Karpas-422 (cell line): ENCODE data around the gene USP17L30. TPM values are rescaled to one million over a fixed set of nuclear protein-coding genes. Genes with fewer than 3 reads are reported as not detected.
"Not testable (repeated sequence)": the region's sequence is repeated elsewhere in the genome, so short reads cannot be mapped to it uniquely, and the experiment has no call there.

Experiments
- DNase-seq: peaks from one replicate; pipeline ENCODE4 v3.0.0-alpha.2; 2015
- H2AFZ ChIP-seq: fragments of 200-600 bp; sonication (generic); 2 replicates; pipeline ENCODE4 v1.6.1; 2014; ENCODE audit warnings: antibody characterized with exemption, low read length, mixed read lengths
- H3K27ac ChIP-seq: fragments of 200-600 bp; sonication (generic); 2 replicates; pipeline ENCODE4 v1.5.1; 2014; ENCODE audit warnings: mild to moderate bottlenecking, low read length, moderate library complexity
- H3K27me3 ChIP-seq: fragments of 200-600 bp; sonication (generic); 2 replicates; pipeline ENCODE4 v1.6.1; 2014; ENCODE audit warnings: low read length, mixed read lengths
- H3K36me3 ChIP-seq: fragments of 200-600 bp; sonication (generic); 2 replicates; pipeline ENCODE4 v1.6.1; 2014; ENCODE audit warnings: low read length, mixed read lengths; ENCODE audit not compliant: insufficient read depth
- H3K4me1 ChIP-seq: fragments of 200-600 bp; sonication (generic); 2 replicates; pipeline ENCODE4 v1.6.1; 2014; ENCODE audit warnings: mild to moderate bottlenecking, low read length, mixed read lengths
- H3K4me2 ChIP-seq: fragments of 200-600 bp; sonication (generic); 2 replicates; pipeline ENCODE4 v1.6.1; 2014; ENCODE audit warnings: low read length, low read depth, mild to moderate bottlenecking; ENCODE audit not compliant: poor library complexity, severe bottlenecking
- H3K4me3 ChIP-seq: fragments of 200-600 bp; sonication (generic); 2 replicates; pipeline ENCODE4 v1.5.1; 2014; ENCODE audit warnings: mild to moderate bottlenecking, antibody characterized with exemption, low read length, mixed read lengths
- H3K79me2 ChIP-seq: fragments of 200-600 bp; sonication (generic); 2 replicates; pipeline ENCODE4 v1.6.1; 2014; ENCODE audit warnings: mild to moderate bottlenecking, low read length, mixed read lengths
- H3K9ac ChIP-seq: fragments of 200-600 bp; sonication (generic); 2 replicates; pipeline ENCODE4 v1.6.0; 2014; ENCODE audit warnings: low read length
- H3K9me2 ChIP-seq: fragments of 200-600 bp; sonication (generic), shearing (Covaris generic); replicated peaks from 2 replicates; pipeline ENCODE4 v1.6.0; 2014; ENCODE audit warnings: mild to moderate bottlenecking, low read length, moderate library complexity; ENCODE audit not compliant: insufficient read depth
- H3K9me3 ChIP-seq: fragments of 300-700, 200-600 bp; sonication (generic); 2 replicates; pipeline ENCODE4 v1.6.1; 2014; ENCODE audit warnings: low read length, mixed read lengths
- H4K20me1 ChIP-seq: fragments of 200-600 bp; sonication (generic); 2 replicates; pipeline ENCODE4 v1.6.1; 2014; ENCODE audit warnings: mild to moderate bottlenecking, antibody characterized with exemption, low read length, low read depth; ENCODE audit not compliant: insufficient read depth
- total RNA-seq: library from RNA; depleted of rRNA; stranded (reverse); fragments of >200 nt; shearing (Covaris generic); gene quantifications from 2 replicates; pipeline ENCODE4 v1.2.3, GENCODE V29; 2014; ENCODE audit warnings: low replicate concordance; rRNA removed

Gene USP17L30, protein sequence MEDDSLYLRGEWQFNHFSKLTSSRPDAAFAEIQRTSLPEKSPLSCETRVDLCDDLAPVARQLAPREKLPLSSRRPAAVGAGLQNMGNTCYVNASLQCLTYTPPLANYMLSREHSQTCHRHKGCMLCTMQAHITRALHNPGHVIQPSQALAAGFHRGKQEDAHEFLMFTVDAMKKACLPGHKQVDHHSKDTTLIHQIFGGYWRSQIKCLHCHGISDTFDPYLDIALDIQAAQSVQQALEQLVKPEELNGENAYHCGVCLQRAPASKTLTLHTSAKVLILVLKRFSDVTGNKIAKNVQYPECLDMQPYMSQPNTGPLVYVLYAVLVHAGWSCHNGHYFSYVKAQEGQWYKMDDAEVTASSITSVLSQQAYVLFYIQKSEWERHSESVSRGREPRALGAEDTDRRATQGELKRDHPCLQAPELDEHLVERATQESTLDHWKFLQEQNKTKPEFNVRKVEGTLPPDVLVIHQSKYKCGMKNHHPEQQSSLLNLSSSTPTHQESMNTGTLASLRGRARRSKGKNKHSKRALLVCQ
- total RNA-seq = not detected in 2 replicates

GRCh38 chr4:9362829-9363228 is at the start of gene USP17L30:
Gene USP17L30, plus strand, starts transcription at chr4:9363129. Its CDS starts 0 bp downstream, at chr4:9363129.
- H2AFZ ChIP-seq, H3K79me2 ChIP-seq, H3K9me3 ChIP-seq, H3K27ac ChIP-seq, DNase-seq, H3K36me3 ChIP-seq, H3K4me2 ChIP-seq, H4K20me1 ChIP-seq, H3K4me1 ChIP-seq, H3K9ac ChIP-seq, H3K4me3 ChIP-seq, H3K27me3 ChIP-seq, H3K9me2 ChIP-seq: not testable (repeated sequence)

DNA sequence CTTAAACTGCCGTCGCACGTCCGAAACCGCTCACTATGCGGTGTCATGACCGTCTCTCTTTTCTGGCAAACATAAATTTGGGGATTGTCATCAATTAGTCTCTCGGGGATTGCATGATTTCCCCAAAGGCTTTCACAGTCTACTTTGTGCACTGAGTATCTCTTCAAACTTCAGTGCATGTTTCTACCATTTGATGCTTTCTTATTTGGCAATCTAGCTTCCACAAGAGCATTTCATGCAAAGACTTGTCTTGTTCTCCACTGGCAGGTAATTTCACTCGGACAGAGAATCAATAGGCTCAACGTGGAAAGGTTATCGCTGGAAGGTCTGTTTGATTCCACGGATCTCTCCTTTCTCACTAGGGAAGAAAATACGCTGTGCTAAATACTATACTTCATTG is 38.7 kb upstream of the USP17L30 start:
- H3K79me2 ChIP-seq, H3K4me3 ChIP-seq, H3K4me1 ChIP-seq, H3K9me2 ChIP-seq, H3K27ac ChIP-seq, DNase-seq, H4K20me1 ChIP-seq, H3K4me2 ChIP-seq, H2AFZ ChIP-seq, H3K27me3 ChIP-seq, H3K36me3 ChIP-seq, H3K9ac ChIP-seq, H3K9me3 ChIP-seq: not testable (repeated sequence)

- not testable (repeated sequence) for H3K4me2 ChIP-seq, H3K27ac ChIP-seq, H3K36me3 ChIP-seq, H3K4me1 ChIP-seq, H3K4me3 ChIP-seq, H3K9me2 ChIP-seq, DNase-seq, H3K27me3 ChIP-seq, H2AFZ ChIP-seq, H4K20me1 ChIP-seq, H3K79me2 ChIP-seq, H3K9me3 ChIP-seq, H3K9ac ChIP-seq
Observed at GRCh38 chr4:9324865-9325264, 38.1 kb upstream of the USP17L30 start, which contains the start of gene USP17L24. Gene USP17L24, plus strand, starts transcription at chr4:9325165. Its CDS starts 0 bp downstream, at chr4:9325165.

- H3K9me2 ChIP-seq, H4K20me1 ChIP-seq, H3K36me3 ChIP-seq, H3K27ac ChIP-seq, H3K9me3 ChIP-seq, H2AFZ ChIP-seq, H3K79me2 ChIP-seq, H3K4me3 ChIP-seq, DNase-seq, H3K4me1 ChIP-seq, H3K9ac ChIP-seq, H3K4me2 ChIP-seq, H3K27me3 ChIP-seq: not testable (repeated sequence)
Observed at GRCh38 chr4:9329611-9330010, 33.3 kb upstream of the USP17L30 start, which contains the start of gene USP17L25. Gene USP17L25, plus strand, starts transcription at chr4:9329911. Its CDS starts 0 bp downstream, at chr4:9329911.

DNA sequence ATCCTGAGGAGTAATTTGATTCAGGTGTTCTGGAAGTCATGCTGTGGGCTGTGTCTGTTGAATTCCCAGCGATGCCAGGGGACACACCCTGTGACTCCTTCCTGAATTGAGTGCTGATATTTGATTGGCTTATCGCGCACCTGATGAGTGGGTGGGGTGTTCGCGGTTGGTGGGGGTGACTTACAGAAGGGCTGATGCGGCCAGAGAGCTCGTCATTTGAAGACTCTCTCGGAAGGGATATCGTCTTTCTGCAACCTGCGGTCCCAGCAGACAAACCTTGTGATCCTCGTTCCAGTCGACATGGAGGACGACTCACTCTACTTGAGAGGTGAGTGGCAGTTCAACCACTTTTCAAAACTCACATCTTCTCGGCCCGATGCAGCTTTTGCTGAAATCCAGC is 28.6 kb upstream of the USP17L30 start, which contains the start of gene USP17L26:
USP17L26 (plus strand) TSS at position 301 of the 400 bp plus-strand sequence; CDS start at position 301, 0 bp downstream.
- not testable (repeated sequence) for H3K79me2 ChIP-seq, H3K4me2 ChIP-seq, H4K20me1 ChIP-seq, H3K27me3 ChIP-seq, H2AFZ ChIP-seq, H3K9me2 ChIP-seq, DNase-seq, H3K9me3 ChIP-seq, H3K36me3 ChIP-seq, H3K27ac ChIP-seq, H3K9ac ChIP-seq, H3K4me1 ChIP-seq, H3K4me3 ChIP-seq

- not testable (repeated sequence) for H3K9me2 ChIP-seq, H3K27me3 ChIP-seq, H3K9me3 ChIP-seq, H3K9ac ChIP-seq, H3K36me3 ChIP-seq, H3K4me3 ChIP-seq, DNase-seq, H2AFZ ChIP-seq, H4K20me1 ChIP-seq, H3K79me2 ChIP-seq, H3K27ac ChIP-seq, H3K4me2 ChIP-seq, H3K4me1 ChIP-seq
Observed at GRCh38 chr4:9339103-9339502, 23.8 kb upstream of the USP17L30 start, which contains the start of gene USP17L5. Gene USP17L5, plus strand, starts transcription at chr4:9339403. Its CDS starts 0 bp downstream, at chr4:9339403.

DNA sequence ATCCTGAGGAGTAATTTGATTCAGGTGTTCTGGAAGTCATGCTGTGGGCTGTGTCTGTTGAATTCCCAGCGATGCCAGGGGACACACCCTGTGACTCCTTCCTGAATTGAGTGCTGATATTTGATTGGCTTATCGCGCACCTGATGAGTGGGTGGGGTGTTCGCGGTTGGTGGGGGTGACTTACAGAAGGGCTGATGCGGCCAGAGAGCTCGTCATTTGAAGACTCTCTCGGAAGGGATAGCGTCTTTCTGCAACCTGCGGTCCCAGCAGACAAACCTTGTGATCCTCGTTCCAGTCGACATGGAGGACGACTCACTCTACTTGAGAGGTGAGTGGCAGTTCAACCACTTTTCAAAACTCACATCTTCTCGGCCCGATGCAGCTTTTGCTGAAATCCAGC is 19.1 kb upstream of the USP17L30 start, which contains the start of gene USP17L27:
USP17L27 (plus strand) TSS at position 301 of the 400 bp plus-strand sequence; CDS start at position 301, 0 bp downstream.
- H2AFZ ChIP-seq, H3K36me3 ChIP-seq, H3K9me2 ChIP-seq, H3K27me3 ChIP-seq, H3K4me1 ChIP-seq, H3K27ac ChIP-seq, H3K4me3 ChIP-seq, H3K4me2 ChIP-seq, H3K9me3 ChIP-seq, H3K9ac ChIP-seq, H4K20me1 ChIP-seq, DNase-seq, H3K79me2 ChIP-seq: not testable (repeated sequence)

- H3K9me2 ChIP-seq, H3K9ac ChIP-seq, H3K4me3 ChIP-seq, H3K4me1 ChIP-seq, H2AFZ ChIP-seq, H3K9me3 ChIP-seq, H3K27me3 ChIP-seq, H4K20me1 ChIP-seq, H3K79me2 ChIP-seq, H3K4me2 ChIP-seq, DNase-seq, H3K27ac ChIP-seq, H3K36me3 ChIP-seq: not testable (repeated sequence)
Observed at GRCh38 chr4:9348593-9348992, 14.3 kb upstream of the USP17L30 start, which contains the start of gene USP17L28. Gene USP17L28, plus strand, starts transcription at chr4:9348893. Its CDS starts 0 bp downstream, at chr4:9348893.
